Neuron (in vitro differentiated cells): ENCODE data around the gene NAT14.
A peak's percentile ranks its signal among the peaks of the same experiment; 100 is the strongest.

Experiments used
- H2AFZ ChIP-seq: one replicate; pipeline ENCODE4 v1.6.1; 2013; ENCODE audit warnings: low read depth, mild to moderate bottlenecking, inconsistent platforms, low read length, moderate library complexity
- H3K27me3 ChIP-seq: one replicate; pipeline ENCODE4 v1.6.1; 2013; ENCODE audit warnings: low read length; ENCODE audit not compliant: insufficient read depth
- H3K36me3 ChIP-seq: one replicate; pipeline ENCODE4 v1.6.1; 2013; ENCODE audit warnings: low read length; ENCODE audit not compliant: insufficient read depth
- H3K4me1 ChIP-seq: one replicate; pipeline ENCODE4 v1.6.1; 2013; ENCODE audit warnings: low read length; ENCODE audit not compliant: insufficient read depth
- H3K4me3 ChIP-seq: 2 replicates; pipeline ENCODE4 v1.5.1; 2013; ENCODE audit warnings: mild to moderate bottlenecking, low read length, moderate library complexity
- H3K9me3 ChIP-seq: one replicate; pipeline ENCODE4 v1.6.1; 2013; ENCODE audit warnings: low read length

The NAT14 gene

GRCh38 chr19:55457683-55458457 lies 27.1 kb upstream of the NAT14 start:
- Histone ChIP-seq H3K36me3 (peaks cover 2% of the 10 kb centered on the region), H3K27me3 (no peaks in the 10 kb centered on the region), H3K4me3 (no peak overlapping the region), H2AFZ (no peak overlapping the region), H3K4me1 (peaks cover 28% of the 10 kb centered on the region), H3K9me3 (no peaks in the 10 kb centered on the region)

GRCh38 chr19:55459551-55459949 lies 25.4 kb upstream of the NAT14 start:
- peaks cover 28% of the 10 kb centered on the region for H3K4me1 ChIP-seq
- H3K4me3 ChIP-seq, result peak overlapping the region; percentile 83
- H2AFZ ChIP-seq, result no peak overlapping the region
- H3K27me3 ChIP-seq, result peaks cover 11% of the 10 kb centered on the region
- peaks cover 2% of the 10 kb centered on the region for H3K36me3 ChIP-seq
- H3K9me3 ChIP-seq, result no peaks in the 10 kb centered on the region

GRCh38 chr19:55459950-55460657 lies 24.9 kb upstream of the NAT14 start:
- peak overlapping the region; percentile 83 for H3K4me3 ChIP-seq
- H3K36me3 ChIP-seq, result peaks cover 2% of the 10 kb centered on the region
- H3K4me1 ChIP-seq, result peaks cover 28% of the 10 kb centered on the region
- peaks cover 11% of the 10 kb centered on the region for H3K27me3 ChIP-seq
- no peaks in the 10 kb centered on the region for H3K9me3 ChIP-seq
- H2AFZ ChIP-seq, result no peak overlapping the region

GRCh38 chr19:55460670-55461258 lies 24.2 kb upstream of the NAT14 start:
- H3K27me3 ChIP-seq, result peaks cover 16% of the 10 kb centered on the region
- peak overlapping the region; percentile 84 for H2AFZ ChIP-seq
- H3K4me3 ChIP-seq, result peak overlapping the region; percentile 83
- H3K9me3 ChIP-seq, result no peaks in the 10 kb centered on the region
- peaks cover 2% of the 10 kb centered on the region for H3K36me3 ChIP-seq
- peaks cover 28% of the 10 kb centered on the region for H3K4me1 ChIP-seq

- Histone ChIP-seq H3K27me3 (peaks cover 19% of the 10 kb centered on the region), H3K4me1 (peaks cover 28% of the 10 kb centered on the region)
These were observed 23.6 kb upstream of the NAT14 start, which contains the start of gene ISOC2 for GRCh38 chr19:55461259-55461973. Gene ISOC2 (minus strand): TSS chr19:55461642. CDS start chr19:55456486, 5,156 bp downstream.

GRCh38 chr19:55461974-55462626 lies 22.9 kb upstream of the NAT14 start:
- Histone ChIP-seq H3K4me3 (peak overlapping the region; percentile 37), H2AFZ (no peak overlapping the region), H3K27me3 (peaks cover 19% of the 10 kb centered on the region), H3K36me3 (no peaks in the 10 kb centered on the region), H3K9me3 (no peaks in the 10 kb centered on the region), H3K4me1 (peaks cover 28% of the 10 kb centered on the region)

More at GRCh38 chr19:55461259-55461973, 23.6 kb upstream of the NAT14 start, which contains the start of gene ISOC2:
- Histone ChIP-seq H3K9me3 (no peaks in the 10 kb centered on the region), H3K36me3 (no peaks in the 10 kb centered on the region), H3K4me3 (peak within 1 kb of the TSS; percentile 83), H2AFZ (peak within 1 kb of the TSS; percentile 84)

GRCh38 chr19:55462722-55463121 lies 22.3 kb upstream of the NAT14 start:
- Histone ChIP-seq H3K27me3 (peaks cover 19% of the 10 kb centered on the region), H3K4me1 (peaks cover 28% of the 10 kb centered on the region), H2AFZ (no peak overlapping the region), H3K36me3 (no peaks in the 10 kb centered on the region), H3K9me3 (no peaks in the 10 kb centered on the region), H3K4me3 (no peak overlapping the region)

GRCh38 chr19:55463583-55464031 lies 21.4 kb upstream of the NAT14 start:
- no peak overlapping the region for H3K4me3 ChIP-seq

GRCh38 chr19:55464039-55464661 lies 20.8 kb upstream of the NAT14 start:
- Histone ChIP-seq H2AFZ (no peak overlapping the region), H3K4me3 (no peak overlapping the region), H3K36me3 (no peaks in the 10 kb centered on the region), H3K27me3 (peaks cover 19% of the 10 kb centered on the region), H3K9me3 (no peaks in the 10 kb centered on the region), H3K4me1 (peaks cover 22% of the 10 kb centered on the region)

More at GRCh38 chr19:55463583-55464031, 21.4 kb upstream of the NAT14 start:
- H3K27me3 ChIP-seq, result peaks cover 19% of the 10 kb centered on the region
- H3K9me3 ChIP-seq, result no peaks in the 10 kb centered on the region
- peaks cover 24% of the 10 kb centered on the region for H3K4me1 ChIP-seq
- H2AFZ ChIP-seq, result no peak overlapping the region
- H3K36me3 ChIP-seq, result no peaks in the 10 kb centered on the region

GRCh38 chr19:55464662-55465054 lies 20.3 kb upstream of the NAT14 start, which contains the start of gene C19orf85:
Gene C19orf85 (minus strand): TSS chr19:55464751. CDS start chr19:55464554, 197 bp downstream.
- peaks cover 17% of the 10 kb centered on the region for H3K4me1 ChIP-seq
- peaks cover 19% of the 10 kb centered on the region for H3K27me3 ChIP-seq
- no peaks in the 10 kb centered on the region for H3K36me3 ChIP-seq
- no peak within 1 kb of the TSS for H3K4me3 ChIP-seq
- no peaks in the 10 kb centered on the region for H3K9me3 ChIP-seq
- no peak within 1 kb of the TSS for H2AFZ ChIP-seq

GRCh38 chr19:55465460-55466240 lies 19.3 kb upstream of the NAT14 start:
- H3K27me3 ChIP-seq, result peaks cover 19% of the 10 kb centered on the region

More at GRCh38 chr19:55465460-55466240, 19.3 kb upstream of the NAT14 start:
- Histone ChIP-seq H3K36me3 (no peaks in the 10 kb centered on the region), H3K9me3 (no peaks in the 10 kb centered on the region), H2AFZ (no peak overlapping the region), H3K4me1 (peaks cover 7% of the 10 kb centered on the region), H3K4me3 (no peak overlapping the region)
